ENCODE results near the gene APOBEC3G.

The APOBEC3G gene

GRCh38 chr22:39129081-39129480 is 52.0 kb downstream of the APOBEC3G start:
- no peak for TF ChIP-seq CTCF (conservative IDR thresholded peaks at IDR 0.05; ENCODE audit: low read depth, low read length)

GRCh38 chr22:39129746-39130145 is 52.7 kb downstream of the APOBEC3G start:
- H4K20me1 ChIP-seq (ENCODE audit: insufficient read depth), result no peaks in the 10 kb centered on the region
- no peaks in the 10 kb centered on the region for H3K79me2 ChIP-seq (ENCODE audit: insufficient read depth, low read depth)
- H3K4me2 ChIP-seq, result no peak overlapping the region
- H3K9ac ChIP-seq, result no peak overlapping the region
- H3K36me3 ChIP-seq (ENCODE audit: insufficient read depth), result no peaks in the 10 kb centered on the region
- H2AFZ ChIP-seq (ENCODE audit: low read depth), result no peak overlapping the region
- H3K4me3 ChIP-seq (IDR thresholded peaks at IDR 0.05; ENCODE audit: insufficient read depth, low read depth, low read length), result no peak overlapping the region
- H3K27ac ChIP-seq, result no peak overlapping the region
- peaks cover 16% of the 10 kb centered on the region for H3K4me1 ChIP-seq (ENCODE audit: low read depth, poor library complexity, severe bottlenecking)
- no peak for TF ChIP-seq CTCF (conservative IDR thresholded peaks at IDR 0.05; ENCODE audit: low read depth, low read length)
- no peaks in the 10 kb centered on the region for H3K27me3 ChIP-seq (ENCODE audit: insufficient read depth, low read depth)

More at GRCh38 chr22:39129081-39129480, 52.0 kb downstream of the APOBEC3G start:
- Histone ChIP-seq H3K36me3 (ENCODE audit: insufficient read depth) (no peaks in the 10 kb centered on the region), H3K27ac (no peak overlapping the region), H3K79me2 (ENCODE audit: insufficient read depth, low read depth) (no peaks in the 10 kb centered on the region), H3K9ac (no peak overlapping the region), H3K4me3 (IDR thresholded peaks at IDR 0.05; ENCODE audit: insufficient read depth, low read depth, low read length) (no peak overlapping the region), H3K4me1 (ENCODE audit: low read depth, poor library complexity, severe bottlenecking) (peaks cover 16% of the 10 kb centered on the region), H3K27me3 (ENCODE audit: insufficient read depth, low read depth) (no peaks in the 10 kb centered on the region), H4K20me1 (ENCODE audit: insufficient read depth) (no peaks in the 10 kb centered on the region), H2AFZ (ENCODE audit: low read depth) (no peak overlapping the region), H3K4me2 (no peak overlapping the region)

- Histone ChIP-seq H3K4me1 (ENCODE audit: low read depth, poor library complexity, severe bottlenecking) (peaks cover 16% of the 10 kb centered on the region), H4K20me1 (ENCODE audit: insufficient read depth) (no peaks in the 10 kb centered on the region), H3K4me3 (IDR thresholded peaks at IDR 0.05; ENCODE audit: insufficient read depth, low read depth, low read length) (no peak overlapping the region), H3K27ac (no peak overlapping the region), H3K36me3 (ENCODE audit: insufficient read depth) (no peaks in the 10 kb centered on the region), H3K4me2 (no peak overlapping the region), H2AFZ (ENCODE audit: low read depth) (no peak overlapping the region), H3K79me2 (ENCODE audit: insufficient read depth, low read depth) (no peaks in the 10 kb centered on the region), H3K27me3 (ENCODE audit: insufficient read depth, low read depth) (no peaks in the 10 kb centered on the region), H3K9ac (no peak overlapping the region)
- no peak for TF ChIP-seq CTCF (conservative IDR thresholded peaks at IDR 0.05; ENCODE audit: low read depth, low read length)
These were observed 53.2 kb downstream of the APOBEC3G start for GRCh38 chr22:39130152-39130704.

- no peak overlapping the region for H3K27ac ChIP-seq
- no peak overlapping the region for H3K4me3 ChIP-seq (IDR thresholded peaks at IDR 0.05; ENCODE audit: insufficient read depth, low read depth, low read length)
- no peak for TF ChIP-seq CTCF (conservative IDR thresholded peaks at IDR 0.05; ENCODE audit: low read depth, low read length)
- no peaks in the 10 kb centered on the region for H4K20me1 ChIP-seq (ENCODE audit: insufficient read depth)
- H3K9ac ChIP-seq, result no peak overlapping the region
- no peaks in the 10 kb centered on the region for H3K27me3 ChIP-seq (ENCODE audit: insufficient read depth, low read depth)
- no peak overlapping the region for H3K4me2 ChIP-seq
- H3K36me3 ChIP-seq (ENCODE audit: insufficient read depth), result no peaks in the 10 kb centered on the region
- H2AFZ ChIP-seq (ENCODE audit: low read depth), result no peak overlapping the region
- no peaks in the 10 kb centered on the region for H3K79me2 ChIP-seq (ENCODE audit: insufficient read depth, low read depth)
- peaks cover 16% of the 10 kb centered on the region for H3K4me1 ChIP-seq (ENCODE audit: low read depth, poor library complexity, severe bottlenecking)
These were observed 54.1 kb downstream of the APOBEC3G start for GRCh38 chr22:39130892-39131855.
